Measurements from ENCODE around the gene SNX20. TPM values are rescaled to one million over a fixed set of nuclear protein-coding genes. Genes with fewer than 3 reads are reported as not detected.
A peak's percentile ranks its signal among the peaks of the same experiment; 100 is the strongest.

Gene SNX20
- not detected in 2 replicates for total RNA-seq (2014; rRNA removed; shearing (Covaris generic))

GRCh38 chr16:50681021-50681885 lies at the start of gene SNX20:
Gene SNX20 (minus strand): TSS chr16:50681312. CDS start chr16:50677526, 3,786 bp downstream.
- in situ Hi-C loops (cut with HindIII; ENCODE audit: low sequenced_read_pairs): no loop called here
- DNase-seq (ENCODE audit: low spot score): no peak

DNA sequence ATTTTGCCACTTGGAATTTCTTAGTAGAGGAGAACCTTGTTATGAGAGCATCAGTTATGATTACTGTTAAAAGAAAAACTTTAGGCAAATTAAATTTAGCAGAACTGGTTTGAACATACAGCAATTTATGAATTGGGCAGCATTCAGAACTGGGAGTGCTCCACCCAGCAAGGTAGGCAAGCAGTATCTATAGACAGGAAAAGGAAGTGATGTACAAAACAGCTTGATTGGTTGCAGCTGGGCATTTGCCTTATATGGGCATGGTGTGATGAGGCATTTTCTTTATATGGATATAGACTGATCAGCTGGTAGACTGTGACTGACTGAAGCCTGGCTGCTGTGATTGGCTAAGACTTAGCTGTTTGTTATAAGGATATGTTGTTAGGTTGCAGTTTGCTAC lies 43.2 kb upstream of the SNX20 start:
- no peak for DNase-seq (ENCODE audit: low spot score)
- in situ Hi-C loops (cut with HindIII; ENCODE audit: low sequenced_read_pairs): no loop called here

GRCh38 chr16:50722960-50723359 lies 41.8 kb upstream of the SNX20 start:
- DNase-seq (ENCODE audit: low spot score): no peak
- in situ Hi-C loops (cut with HindIII; ENCODE audit: low sequenced_read_pairs): no loop called here

DNA sequence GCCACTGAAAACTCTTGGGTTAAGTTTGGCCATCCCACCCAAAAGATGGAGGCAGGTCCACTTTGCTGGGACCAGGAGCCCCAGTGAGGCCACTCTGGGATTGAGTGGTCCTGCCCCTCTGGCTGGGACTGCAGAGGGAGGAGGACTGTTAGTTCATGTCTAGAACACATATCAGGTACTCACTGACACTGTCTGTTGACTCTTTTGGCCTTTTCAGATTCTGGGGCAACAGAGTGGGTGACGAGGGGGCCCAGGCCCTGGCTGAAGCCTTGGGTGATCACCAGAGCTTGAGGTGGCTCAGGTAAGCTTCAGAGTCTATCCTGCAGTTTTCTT lies 41.3 kb upstream of the SNX20 start:
- DNase-seq (ENCODE audit: low spot score): no peak
- in situ Hi-C loops (cut with HindIII; ENCODE audit: low sequenced_read_pairs): no loop called here

- in situ Hi-C loops (cut with HindIII; ENCODE audit: low sequenced_read_pairs): no loop called here
- DNase-seq (ENCODE audit: low spot score): no peak
Observed at GRCh38 chr16:50721549-50722404, 40.7 kb upstream of the SNX20 start.

- no peak for DNase-seq (ENCODE audit: low spot score)
- in situ Hi-C loops (cut with HindIII; ENCODE audit: low sequenced_read_pairs): no loop called here
Observed at GRCh38 chr16:50719401-50720337, 38.6 kb upstream of the SNX20 start.

GRCh38 chr16:50718761-50719400 lies 37.8 kb upstream of the SNX20 start:
- DNase-seq (ENCODE audit: low spot score): no peak
- in situ Hi-C loops (cut with HindIII; ENCODE audit: low sequenced_read_pairs): no loop called here

- DNase-seq (ENCODE audit: low spot score): no peak
- in situ Hi-C loops (cut with HindIII; ENCODE audit: low sequenced_read_pairs): no loop called here
Observed at GRCh38 chr16:50718061-50718760, 37.1 kb upstream of the SNX20 start.

- no peak for DNase-seq (ENCODE audit: low spot score)
- in situ Hi-C loops (cut with HindIII; ENCODE audit: low sequenced_read_pairs): no loop called here
Observed at GRCh38 chr16:50717494-50717893, 36.4 kb upstream of the SNX20 start.

DNA sequence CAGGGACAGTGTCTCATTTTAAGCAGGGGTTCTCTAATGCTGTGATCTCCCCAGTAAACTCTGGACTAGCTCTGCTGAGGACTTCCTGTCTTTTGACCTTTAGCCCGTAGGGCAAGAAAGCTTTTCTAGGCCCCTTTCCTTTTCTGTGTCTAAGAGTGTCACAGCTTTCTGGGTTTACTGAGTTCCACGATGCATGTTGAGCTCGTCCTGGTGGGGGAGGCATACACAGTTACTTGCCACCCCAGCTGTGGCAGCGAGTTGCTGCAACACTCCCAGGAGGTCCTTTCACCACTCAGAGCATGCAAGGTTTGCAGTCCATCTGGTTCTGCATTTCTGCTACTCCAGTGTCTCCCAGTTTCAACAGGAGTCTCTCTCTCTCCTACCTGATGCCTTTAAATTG lies 36.0 kb upstream of the SNX20 start:
- no peak for DNase-seq (ENCODE audit: low spot score)
- in situ Hi-C loops (cut with HindIII; ENCODE audit: low sequenced_read_pairs): no loop called here

DNA sequence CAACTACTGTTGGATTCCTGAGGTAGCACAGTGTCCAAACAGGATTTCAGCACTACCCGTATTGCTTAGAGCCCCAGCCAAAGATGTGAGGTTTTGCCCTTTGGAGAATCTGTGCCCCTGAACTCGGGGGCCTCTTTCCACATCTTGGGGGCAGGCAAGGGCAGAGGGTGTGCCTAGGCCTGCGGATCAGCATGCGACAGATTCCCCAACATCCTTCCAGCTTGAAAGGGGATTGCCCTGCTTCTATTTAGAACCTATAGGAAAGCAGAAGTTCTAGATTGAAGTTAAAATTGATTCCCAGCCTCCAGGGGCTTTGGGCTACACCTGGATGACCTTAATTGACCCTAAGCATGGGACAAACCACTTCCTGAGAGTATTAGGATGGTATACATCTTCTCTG lies 31.8 kb upstream of the SNX20 start:
- DNase-seq (ENCODE audit: low spot score): no peak
- in situ Hi-C loops (cut with HindIII; ENCODE audit: low sequenced_read_pairs): no loop called here

DNA sequence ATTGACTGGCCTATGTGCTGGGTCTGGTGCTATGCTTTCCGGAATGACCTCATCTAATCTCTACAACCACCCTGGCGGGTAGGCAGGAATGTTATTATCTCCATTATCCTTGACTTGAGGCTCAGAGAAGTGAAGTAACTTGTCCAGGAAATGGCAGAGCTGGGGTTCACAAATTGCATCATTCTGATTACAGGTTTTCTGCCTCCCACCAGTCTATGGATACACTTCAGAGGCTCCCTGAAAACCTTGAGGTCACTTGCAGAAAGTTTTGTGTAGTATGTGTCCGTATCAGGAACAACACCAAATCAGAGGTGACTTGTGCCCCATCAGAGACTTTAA lies 31.4 kb upstream of the SNX20 start:
- no peak for DNase-seq (ENCODE audit: low spot score)
- in situ Hi-C loops (cut with HindIII; ENCODE audit: low sequenced_read_pairs): no loop called here

GRCh38 chr16:50711862-50712559 lies 30.9 kb upstream of the SNX20 start:
- DNase-seq (ENCODE audit: low spot score): peak; percentile 77

DNA sequence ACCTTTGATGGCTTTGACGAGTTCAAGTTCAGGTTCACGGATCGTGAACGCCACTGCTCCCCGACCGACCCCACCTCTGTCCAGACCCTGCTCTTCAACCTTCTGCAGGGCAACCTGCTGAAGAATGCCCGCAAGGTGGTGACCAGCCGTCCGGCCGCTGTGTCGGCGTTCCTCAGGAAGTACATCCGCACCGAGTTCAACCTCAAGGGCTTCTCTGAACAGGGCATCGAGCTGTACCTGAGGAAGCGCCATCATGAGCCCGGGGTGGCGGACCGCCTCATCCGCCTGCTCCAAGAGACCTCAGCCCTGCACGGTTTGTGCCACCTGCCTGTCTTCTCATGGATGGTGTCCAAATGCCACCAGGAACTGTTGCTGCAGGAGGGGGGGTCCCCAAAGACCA lies 29.9 kb upstream of the SNX20 start:
- no peak for DNase-seq (ENCODE audit: low spot score)
- in situ Hi-C loops (cut with HindIII; ENCODE audit: low sequenced_read_pairs): no loop called here

More at GRCh38 chr16:50711862-50712559, 30.9 kb upstream of the SNX20 start:
- in situ Hi-C loops (cut with HindIII; ENCODE audit: low sequenced_read_pairs): no loop called here

- in situ Hi-C loops (cut with HindIII; ENCODE audit: low sequenced_read_pairs): no loop called here
- no peak for DNase-seq (ENCODE audit: low spot score)
Observed at GRCh38 chr16:50709980-50710379, 28.9 kb upstream of the SNX20 start.

DNA sequence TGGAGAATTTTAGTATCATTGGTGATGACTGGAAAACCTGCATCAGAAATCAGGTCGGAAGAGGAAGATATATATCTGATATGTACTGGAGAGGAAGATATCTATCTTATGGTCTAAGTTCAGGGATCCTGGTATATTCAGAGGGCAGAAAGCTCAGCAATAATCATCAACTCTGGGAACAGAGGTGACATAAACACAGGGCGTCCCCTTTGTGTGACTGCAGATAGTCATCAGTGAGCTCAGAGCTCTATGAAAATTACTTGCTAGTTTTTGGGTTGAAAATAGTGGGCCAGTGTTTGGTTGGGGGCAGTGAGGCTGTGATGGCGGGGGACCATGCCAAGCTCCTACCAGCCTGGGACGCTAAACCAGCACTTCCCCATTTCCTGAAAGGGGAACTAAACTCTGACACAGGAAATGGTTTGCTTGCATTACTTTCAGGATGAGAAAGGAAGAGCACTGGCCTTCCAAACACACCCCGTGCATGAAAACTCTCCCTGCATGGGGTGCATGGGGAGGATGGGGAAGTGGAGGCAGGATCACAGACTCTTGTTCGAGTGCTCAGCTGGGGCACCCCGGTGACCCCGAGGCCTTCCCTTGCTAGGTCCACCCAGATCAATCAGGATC lies 28.1 kb upstream of the SNX20 start:
- no peak for DNase-seq (ENCODE audit: low spot score)
- in situ Hi-C loops (cut with HindIII; ENCODE audit: low sequenced_read_pairs): no loop called here

GRCh38 chr16:50708373-50709060 lies 27.4 kb upstream of the SNX20 start:
- DNase-seq (ENCODE audit: low spot score): no peak
- in situ Hi-C loops (cut with HindIII; ENCODE audit: low sequenced_read_pairs): no loop called here
